Activated T-cell treated with anti-CD3 and anti-CD28 coated beads for 48 hours (primary cell): ENCODE measurements around the gene LIMK2.
"Not testable (repeated sequence)": the region's sequence is repeated elsewhere in the genome, so short reads cannot be mapped to it uniquely, and the experiment has no call there.

ENCODE experiments used
- DNase-seq: peaks from one replicate; pipeline ENCODE4 v3.0.0-alpha.2; 2020; ENCODE audit warnings: low read depth

LIMK2 gene

DNA sequence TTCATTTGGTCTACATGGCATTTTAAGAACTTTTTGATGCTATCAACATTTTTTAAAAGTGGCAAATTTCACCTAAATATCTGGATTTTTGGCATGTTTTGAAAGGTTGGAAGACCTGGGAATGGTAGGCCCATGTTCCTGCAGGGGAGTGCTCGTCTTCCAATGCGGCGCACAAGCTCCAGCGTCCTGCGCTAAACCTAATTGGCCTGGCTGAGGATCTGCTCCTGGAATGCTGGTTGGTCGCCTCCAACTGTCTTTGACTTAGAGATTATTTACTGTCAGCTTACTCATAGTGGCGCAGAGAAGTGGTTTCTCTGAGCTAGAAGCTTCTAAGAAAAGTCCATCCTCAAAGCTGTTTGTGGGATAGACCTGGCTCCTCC is 626 bp upstream of the LIMK2 start:
- no peak for DNase-seq

DNA sequence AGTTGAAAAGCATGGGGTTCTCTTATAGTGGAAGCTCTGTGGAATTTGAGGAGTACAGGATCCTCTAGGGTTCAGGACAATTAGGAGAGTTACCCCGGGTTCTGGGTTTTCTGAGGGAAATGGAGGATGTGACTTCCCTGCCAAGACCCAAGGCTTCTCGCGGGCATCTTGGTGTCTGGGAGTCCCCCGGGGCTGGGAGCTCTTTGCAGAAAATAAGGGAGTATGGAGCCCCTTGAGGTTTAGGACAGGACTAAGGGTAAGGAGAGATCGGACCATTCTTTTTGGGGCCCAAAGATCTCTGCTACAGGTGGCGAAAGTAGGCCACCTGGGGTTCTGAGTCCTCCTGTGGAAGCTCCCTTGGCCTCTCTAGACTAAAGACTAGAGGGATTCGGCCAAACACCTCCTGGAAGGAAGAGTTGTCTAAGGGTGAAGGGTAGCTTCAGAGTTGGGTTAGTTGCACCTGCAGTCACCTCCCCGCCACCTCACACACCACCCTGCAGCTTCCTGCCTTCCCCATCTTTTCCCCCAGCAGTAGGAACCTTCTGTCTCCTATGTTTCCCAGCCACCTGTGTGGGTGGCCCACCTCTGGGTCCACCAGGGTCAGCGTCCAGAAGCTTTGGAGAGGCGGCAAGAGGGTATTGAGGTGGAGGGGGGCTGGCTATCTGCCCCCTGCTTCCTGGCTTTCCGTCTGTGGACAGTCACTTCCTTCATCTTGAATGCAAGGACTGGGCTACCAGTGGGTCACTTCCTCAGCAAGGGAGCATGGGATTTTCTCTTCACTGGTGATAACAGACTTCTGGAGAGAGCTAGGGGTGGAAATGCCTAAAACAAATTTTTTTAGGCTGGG is 908 bp downstream of the LIMK2 start:
- DNase-seq, result no peak

DNA sequence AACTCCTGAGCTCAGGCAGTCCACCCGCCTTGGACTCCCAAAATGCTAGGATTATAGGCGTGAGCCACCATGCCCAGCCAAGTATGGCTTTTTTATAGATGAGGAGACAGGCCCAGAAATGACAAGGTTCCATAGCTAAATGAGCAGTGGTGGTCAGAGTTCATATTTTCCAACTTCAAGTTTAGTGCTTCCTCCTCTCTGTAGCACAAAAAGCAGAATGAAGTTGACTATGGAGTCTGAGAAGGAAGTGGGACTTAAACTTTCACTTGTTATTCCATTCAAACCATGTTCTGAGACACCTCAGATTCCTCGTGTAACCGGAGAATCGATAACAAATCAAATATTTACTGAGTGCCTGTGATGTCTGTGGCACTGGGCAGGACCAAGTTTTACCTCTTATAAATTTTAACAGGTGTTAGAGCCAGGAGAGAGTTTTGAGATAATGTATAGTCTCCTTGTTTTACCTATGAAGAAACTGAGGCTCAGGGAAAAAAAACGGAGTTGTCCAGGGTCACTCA is 3.0 kb downstream of the LIMK2 start:
- DNase-seq, result no peak

DNA sequence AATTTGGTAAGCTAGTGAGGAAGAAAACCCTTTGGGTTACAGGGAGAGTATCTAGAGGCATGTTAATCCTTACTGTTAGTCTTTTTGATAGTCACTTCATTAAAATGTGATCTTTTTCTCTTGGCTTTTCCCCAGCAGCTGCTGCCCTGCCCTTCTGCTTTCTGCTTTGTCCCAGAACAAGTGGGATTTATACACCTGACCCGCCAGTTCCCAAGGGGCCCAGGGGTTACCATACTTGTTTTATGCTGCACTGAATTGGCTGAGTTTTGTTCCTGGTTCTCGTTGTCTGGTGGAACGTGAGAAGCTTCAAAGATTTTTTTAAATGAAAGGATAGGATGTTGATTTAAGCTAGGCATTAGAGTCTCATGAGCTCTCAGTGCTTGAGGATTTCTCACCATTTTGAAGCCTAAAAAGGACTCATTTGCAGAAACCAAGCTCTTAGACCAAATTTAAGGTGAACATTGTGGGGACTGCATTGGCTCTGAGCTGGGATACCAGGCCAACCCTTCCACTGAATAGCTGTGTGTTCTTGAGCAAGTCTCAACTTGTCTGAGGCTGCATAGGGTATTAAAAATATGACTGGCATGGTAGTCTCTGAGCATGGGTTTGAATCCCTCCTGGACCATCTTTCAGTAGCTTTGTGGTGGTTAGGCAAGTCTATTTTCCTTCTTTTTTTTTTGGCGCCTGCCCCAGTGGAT is 6.6 kb downstream of the LIMK2 start:
- no peak for DNase-seq

DNA sequence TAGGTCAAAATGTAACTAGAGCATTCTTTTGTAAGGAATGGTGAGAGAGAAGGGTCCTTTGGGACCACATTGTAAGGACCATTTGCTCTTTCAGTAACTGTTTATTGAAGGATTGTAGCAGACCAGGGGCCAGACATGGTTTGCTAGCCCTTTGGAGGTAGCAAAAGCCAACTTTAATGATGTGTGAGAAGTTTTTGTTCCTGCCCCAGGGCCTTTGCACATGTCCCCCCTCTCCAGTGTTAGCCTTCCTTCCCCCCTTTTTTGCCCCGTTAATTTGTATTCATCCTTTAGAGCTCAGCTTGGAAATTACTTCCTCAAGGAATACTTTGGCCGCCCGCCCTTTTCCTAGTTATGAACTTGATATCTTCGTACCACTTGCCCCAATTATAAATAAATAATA is 9.0 kb downstream of the LIMK2 start:
- no peak for DNase-seq

DNA sequence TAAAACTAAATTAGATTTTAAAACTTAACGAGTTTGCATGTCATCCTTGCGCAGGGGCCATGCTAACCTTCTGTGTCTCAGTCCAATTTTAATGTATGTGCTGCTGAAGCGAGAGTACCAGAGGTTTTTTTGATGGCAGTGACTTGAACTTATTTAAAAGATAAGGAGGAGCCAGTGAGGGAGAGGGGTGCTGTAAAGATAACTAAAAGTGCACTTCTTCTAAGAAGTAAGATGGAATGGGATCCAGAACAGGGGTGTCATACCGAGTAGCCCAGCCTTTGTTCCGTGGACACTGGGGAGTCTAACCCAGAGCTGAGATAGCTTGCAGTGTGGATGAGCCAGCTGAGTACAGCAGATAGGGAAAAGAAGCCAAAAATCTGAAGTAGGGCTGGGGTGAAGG is 10.6 kb downstream of the LIMK2 start:
- DNase-seq, result no peak

DNA sequence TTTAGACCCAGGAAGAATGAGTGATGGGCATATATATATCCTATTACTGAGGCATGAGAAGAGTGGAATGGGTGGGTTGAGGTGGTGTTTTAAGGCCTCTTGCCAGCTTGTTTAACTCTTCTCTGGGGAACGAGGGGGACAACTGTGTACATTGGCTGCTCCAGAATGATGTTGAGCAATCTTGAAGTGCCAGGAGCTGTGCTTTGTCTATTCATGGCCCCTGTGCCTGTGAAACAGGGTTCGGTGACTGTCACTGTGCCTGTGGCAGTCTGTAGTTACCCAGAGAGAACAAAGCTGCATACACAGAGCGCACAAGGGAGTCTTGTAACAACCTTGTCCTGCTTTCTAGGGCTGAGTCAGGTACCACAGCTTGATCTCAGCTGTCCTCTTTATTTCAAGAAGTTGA is 11.7 kb downstream of the LIMK2 start:
- no peak for DNase-seq

DNA sequence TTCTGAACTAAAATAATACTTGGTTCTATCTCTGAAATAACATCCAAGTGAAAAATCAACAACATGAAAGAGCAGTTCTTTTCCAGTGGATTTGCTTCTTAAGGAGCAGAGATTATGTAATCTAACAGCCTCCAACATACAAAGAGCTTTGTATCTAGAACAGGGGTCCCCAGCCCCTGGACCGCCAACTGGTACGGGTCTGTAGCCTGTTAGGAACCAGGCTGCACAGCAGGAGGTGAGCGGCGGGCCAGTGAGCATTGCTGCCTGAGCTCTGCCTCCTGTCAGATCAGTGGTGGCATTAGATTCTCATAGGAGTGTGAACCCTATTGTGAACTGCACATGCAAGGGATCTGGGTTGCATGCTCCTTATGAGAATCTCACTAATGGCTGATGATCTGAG is 12.6 kb downstream of the LIMK2 start:
- DNase-seq, result not testable (repeated sequence)

DNA sequence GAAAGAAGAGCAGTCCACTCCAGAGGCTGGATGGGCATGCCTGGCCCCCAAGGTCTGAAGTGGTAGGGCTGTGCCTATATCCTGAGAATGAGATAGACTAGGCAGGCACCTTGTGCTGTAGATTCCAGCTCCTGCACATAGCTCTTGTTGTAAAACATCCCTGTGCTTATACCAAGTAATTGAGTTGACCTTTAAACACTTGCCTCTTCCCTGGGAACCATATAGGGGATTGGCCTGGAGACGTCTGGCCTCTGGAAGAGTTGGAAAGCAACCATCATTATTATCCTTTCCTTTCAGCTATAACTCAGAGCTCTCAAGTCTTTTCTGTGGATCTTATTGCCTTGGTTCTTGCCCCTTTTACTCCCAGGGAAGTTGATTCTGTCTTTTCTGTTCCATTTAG is 15.1 kb downstream of the LIMK2 start:
- DNase-seq, result no peak

DNA sequence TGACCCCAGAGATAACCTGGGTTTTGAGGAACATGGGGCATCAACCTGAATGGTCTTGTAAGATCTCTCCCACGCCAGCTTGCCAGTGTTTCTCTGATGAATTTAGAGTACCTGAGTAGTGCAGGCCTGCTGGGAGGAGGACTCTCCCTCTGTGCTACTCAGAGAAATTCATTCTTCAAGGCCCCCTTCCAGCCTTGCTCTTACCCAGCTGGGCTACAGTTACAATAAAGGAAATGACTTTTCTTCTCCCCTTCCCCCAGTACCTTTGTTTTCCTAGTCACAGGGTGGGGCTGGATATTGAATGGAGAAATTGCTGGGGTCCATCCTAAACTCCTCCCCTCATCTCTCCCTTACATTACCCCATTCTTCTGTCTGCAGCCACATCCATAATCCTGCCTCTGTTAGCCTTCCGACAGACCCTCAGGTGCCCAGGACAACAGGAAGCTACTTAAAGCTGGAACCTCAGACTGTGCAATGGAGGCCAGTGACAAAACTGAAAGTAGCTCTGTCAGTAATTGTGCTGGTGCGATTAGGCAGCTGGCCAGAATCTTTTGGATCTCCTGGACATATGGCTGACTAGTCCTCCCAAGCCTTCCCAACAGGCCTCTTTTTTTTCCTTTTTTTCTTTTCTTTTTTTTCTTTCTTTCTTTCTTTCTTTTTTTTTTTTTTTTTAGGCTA is 17.4 kb downstream of the LIMK2 start:
- DNase-seq, result no peak

DNA sequence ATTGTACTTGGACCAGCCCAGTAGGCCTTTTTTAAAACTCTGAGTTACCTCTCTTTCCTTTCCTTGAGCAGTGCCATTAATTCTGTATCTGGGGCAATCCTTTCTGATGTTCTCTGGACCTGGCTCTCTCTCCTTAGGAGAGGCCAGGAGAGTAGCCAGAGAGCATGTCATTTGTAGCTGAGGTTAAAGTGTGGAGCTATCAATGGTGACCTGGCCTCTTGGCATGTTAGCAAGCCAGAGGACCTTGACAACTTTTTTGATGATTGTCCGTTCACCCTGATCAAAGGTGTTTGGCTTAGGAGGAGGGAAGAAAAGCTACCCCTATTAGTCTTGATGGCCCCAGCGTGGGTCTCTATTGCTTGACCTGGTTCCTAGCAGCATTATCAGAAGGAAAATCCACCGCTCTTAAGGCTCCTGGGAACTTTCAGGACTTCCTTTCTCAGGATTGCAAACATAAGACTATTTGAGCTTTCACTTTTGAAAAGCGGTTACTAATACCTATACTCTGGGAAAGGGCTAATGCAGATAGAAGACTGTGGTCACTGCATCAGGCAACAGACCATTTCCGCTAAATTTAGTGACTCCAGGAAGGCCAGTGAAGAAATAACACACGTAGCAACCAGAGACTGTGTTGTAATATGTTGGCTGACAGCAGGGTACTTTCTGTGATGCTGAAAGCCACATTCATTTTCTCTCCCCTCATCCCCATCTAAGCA is 18.2 kb downstream of the LIMK2 start:
- no peak for DNase-seq

DNA sequence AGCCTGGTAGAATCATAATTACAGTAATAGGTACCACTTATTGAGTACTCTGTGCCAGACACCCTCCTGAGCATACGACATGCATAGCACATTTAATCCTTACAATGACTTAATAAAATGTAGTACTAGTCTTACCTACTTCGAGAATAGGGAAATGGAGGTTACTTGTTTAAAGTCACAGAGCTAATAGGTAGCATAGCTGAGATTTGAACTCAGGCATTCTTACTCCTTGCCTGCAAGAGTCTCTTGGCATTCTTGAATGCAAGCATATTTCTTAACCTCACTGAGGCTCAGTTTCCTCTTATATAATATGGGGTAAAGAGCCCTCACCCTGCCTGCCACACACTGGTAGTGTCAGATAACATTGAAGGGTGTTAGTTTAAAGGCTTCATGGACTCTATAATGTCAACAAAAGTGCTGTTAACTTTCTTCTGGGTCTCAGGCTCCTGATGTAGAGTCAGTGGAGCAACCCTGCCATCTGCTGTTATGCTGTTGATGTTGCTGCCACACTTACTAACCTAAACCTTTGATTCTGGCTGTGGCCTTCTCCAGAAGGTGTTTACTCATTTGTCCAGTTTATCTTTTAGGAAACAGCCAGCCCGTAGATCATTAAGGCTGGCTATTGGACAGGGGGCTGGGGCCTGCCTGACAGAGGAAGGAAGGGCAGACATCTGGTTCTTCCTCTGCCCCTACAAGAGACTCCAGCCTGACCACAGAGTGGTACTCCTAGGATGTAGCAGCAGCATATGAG is 18.9 kb downstream of the LIMK2 start:
- no peak for DNase-seq

DNA sequence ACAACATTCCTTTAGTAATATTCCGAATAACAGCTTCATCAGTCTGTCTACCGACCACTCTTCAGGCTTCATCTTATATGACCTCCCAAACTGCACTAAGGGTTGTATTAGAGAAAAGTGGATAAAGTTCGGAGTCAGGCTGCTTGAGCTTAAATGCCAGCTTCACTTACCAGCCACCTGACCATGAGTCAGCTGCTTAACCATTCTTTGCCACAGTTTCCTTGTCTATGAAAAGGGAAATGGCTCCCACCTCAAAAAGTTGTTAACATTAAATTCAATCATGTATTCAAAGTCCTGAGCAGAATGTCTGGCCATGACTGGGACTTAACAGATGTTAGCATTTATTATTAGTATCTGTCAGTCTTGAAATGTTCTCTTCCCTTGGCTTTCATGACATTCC is 20.9 kb downstream of the LIMK2 start:
- no peak for DNase-seq

DNA sequence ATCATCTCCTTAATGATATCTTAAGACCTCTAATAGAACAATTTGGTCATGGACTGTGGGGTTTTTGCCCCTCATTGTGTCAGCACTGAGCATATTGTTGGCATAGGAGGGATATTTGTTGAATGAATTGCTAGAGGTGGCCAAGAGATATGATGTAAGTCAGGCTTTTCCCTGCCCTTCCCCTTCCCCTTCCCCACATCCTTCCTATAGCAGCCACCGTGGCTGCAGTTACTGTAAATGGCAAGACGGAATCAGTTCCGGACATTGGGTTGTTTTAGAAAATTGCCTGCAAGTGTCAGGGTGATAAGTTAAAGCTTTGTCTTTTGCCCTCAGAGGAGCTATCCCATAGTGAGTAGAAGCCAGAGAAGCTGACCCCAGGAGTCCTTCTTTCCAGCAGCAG is 23.0 kb downstream of the LIMK2 start:
- DNase-seq, result no peak

DNA sequence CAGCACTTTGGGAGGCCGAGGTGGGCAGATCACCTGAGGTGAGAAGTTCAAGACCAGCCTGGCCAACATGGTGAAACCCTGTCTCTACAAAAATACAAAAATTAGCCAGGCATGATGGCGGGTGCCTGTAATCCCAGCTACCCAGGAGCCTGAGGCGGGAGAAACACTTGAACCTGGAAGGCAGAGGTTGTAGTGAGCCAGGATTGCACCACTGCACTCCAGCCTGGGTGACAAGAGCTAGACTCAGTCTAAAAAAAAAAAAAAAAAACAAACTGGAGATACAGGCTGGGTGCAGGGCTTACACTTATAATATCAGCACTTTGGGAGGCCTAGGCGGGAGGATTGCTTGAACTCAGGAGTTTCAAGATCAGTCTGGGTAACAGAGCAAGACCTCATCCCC is 23.9 kb downstream of the LIMK2 start:
- not testable (repeated sequence) for DNase-seq

DNA sequence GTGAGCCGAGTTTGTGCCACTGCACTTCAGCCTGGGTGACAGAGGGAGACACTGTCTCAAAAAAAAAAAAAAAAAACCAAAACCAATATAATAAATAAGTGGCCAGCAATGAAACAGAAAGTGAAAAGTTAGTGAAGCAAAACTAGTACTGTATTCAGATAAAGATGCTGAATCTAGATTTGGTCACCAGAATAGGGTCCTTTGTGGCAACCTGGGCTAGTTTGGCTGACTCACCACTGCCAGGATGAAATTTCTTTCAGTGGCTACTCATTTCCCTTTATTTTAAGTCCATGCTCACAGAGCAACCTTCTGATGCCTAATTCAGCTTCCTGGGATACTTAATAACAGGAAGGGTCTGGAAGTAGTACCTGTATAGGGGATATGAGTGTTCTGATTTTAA is 26.0 kb downstream of the LIMK2 start:
- no peak for DNase-seq

DNA sequence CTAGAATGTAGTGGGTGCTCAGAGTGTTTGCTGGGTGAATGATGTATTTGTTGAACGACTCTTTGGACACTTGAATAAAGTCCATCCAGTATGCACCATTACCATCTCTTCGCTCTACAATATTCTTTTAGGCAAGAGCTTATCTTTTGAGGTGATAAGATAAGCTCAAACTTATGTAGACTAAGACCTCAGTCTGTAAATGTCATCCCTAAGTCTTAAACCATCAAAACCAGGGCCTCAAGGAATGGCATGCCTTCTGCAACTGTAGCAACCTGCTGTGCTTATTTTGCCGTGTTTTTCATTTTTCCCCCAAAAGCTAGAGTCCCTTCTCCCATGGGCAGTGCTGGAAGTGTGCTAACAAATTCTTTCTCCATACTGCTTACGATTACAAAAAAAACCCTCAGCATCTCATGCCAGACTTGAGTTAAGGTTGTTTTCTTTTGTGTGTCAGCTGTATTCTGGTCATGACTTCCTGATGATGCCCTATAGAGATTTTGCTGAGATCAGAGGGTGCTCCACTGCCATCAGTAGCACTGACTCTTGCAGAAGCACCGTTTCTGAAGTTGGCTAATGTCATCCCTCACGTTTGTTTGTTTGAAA is 27.8 kb downstream of the LIMK2 start:
- no peak for DNase-seq

DNA sequence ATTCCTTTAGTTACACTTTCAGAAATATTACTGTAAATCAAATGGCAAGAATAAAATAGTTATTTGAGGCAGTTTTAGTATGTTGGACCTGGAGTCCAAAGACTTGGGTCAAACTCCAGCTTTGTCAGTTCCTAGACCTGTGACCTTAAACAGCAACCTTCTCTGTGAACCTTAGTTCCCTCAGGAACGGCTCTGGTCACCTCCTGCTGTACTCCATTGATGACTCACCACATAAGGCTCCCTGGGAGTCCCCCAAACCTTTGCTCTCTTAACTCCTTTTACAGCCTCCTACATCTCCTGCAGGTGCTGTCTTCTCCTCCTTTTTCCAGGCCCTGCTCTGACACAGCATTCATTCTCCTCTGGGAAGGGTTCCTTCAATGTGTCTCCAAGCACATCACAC is 29.1 kb downstream of the LIMK2 start:
- no peak for DNase-seq

DNA sequence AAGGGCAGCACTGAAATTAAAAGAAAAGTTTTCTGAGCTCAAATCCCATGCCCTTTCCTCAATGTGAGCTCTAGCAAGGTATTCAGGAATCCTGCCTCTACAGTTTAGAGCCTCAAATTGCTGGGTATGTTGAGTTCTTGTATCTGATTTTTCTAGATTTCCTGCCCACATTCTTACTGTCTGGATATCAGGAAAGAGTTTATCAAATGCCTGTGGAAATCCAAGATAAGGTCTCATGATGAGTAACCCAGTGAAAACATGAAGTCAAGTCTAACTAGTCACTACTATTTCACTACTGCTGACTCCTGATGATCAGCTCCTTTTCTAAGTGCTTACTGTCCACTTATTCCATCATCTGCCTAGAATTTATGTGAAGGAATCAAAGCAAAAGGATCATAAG is 29.8 kb downstream of the LIMK2 start:
- DNase-seq, result no peak

DNA sequence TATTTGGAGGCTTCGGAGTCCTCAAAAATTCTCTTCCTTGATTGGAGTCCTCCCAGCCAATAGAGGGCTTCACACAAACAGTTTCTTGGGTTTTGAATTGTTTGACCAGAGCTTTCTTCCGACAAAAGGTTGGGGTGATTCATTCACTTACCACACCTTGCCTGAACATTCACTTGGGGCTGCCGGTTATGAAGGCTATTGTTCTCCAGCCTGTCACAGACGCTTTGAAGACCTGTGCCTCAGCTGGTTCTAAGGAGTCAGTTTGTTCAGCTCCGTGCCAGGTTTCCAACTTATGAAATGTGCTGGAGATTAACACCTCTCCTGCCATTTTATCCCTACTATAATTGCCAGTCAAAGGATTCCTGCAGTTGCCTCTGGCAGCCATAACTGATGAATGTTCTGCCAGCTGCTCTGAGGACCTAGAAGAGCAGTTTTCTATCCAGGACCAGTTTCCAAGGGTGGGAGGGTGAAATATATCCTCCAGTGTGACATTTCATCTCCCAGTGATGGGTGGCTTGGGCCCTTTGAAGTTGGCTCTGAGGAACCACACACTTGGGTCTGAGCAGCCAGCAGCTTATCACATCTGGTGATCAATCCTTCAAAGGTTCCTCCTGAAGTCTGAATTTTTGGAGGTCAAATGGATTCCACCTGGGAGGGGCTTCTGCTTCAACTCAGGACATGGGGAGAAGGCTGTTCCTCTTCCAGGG is 31.4 kb downstream of the LIMK2 start:
- DNase-seq, result no peak
